ENCODE data around the gene NQO2. TPM values are rescaled to one million over a fixed set of nuclear protein-coding genes. Genes with fewer than 3 reads are reported as not detected.

Gene NQO2
- total RNA-seq, 1 experiment from 2014 or later, result 82.9 TPM

DNA sequence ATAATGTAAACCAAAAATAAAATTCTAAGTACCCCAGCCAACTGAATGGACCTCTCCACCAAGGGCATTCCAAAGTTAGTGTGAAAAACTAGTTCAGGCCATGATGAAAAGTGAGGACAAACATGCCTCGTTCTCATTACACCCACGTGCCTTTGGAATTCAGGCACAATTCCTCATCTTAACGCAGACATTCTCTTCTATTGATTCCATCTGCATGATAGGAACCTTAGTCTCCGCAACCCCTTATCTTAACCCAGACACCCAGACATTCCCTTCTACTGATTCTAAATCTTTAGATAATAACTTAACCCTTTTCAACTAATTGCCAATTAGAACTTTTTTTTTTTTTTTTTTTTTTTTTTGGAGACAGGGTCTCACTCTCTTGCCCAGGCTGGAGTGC, 20.8 kb upstream of the NQO2 start:
- Histone ChIP-seq H3K79me2 (ENCODE audit: insufficient read depth, low read length) (no peaks in the 10 kb centered on the region), H3K27me3 (ENCODE audit: insufficient read depth, low read length) (no peaks in the 10 kb centered on the region), H3K9me3 (ENCODE audit: control insufficient read depth in 1 of 2, insufficient read depth in 1 of 2, low read depth in 1 of 2, low read length in 2 of 2) (no peaks in the 10 kb centered on the region), H3K4me3 (replicated peaks in 1 of 2; ENCODE audit: low read depth in 1 of 2, low read length in 2 of 2) (no peak overlapping the region), H3K36me3 (ENCODE audit: control insufficient read depth in 1 of 2, insufficient read depth in 2 of 2, low read length in 2 of 2) (no peaks in the 10 kb centered on the region), H3K9me2 (ENCODE audit: insufficient read depth) (no peaks in the 10 kb centered on the region), H4K20me1 (ENCODE audit: insufficient read depth) (no peaks in the 10 kb centered on the region), H3K4me2 (ENCODE audit: low read length) (no peak overlapping the region), H3K9ac (ENCODE audit: low read length) (no peak overlapping the region), H2AFZ (ENCODE audit: low read depth, low read length, poor library complexity, severe bottlenecking) (no peak overlapping the region), H3K4me1 (ENCODE audit: control insufficient read depth in 1 of 2, insufficient read depth in 2 of 2, low read length in 2 of 2) (peaks cover 31 to 77% of the 10 kb centered on the region in 2 experiments), H3K27ac (ENCODE audit: low read depth, low read length) (no peak overlapping the region)
- POLR2A ChIA-PET, result interaction anchor here (1.6 kb wide), 1 partner anchor 10 kb away, joined by 7 read pairs; no protein-coding TSS in a partner anchor
- intact Hi-C loops (cut with micrococcal nuclease), result no loop called here
- RAD21 ChIA-PET (ENCODE audit: low non-redundant PET in 1 of 2, low total read pairs in 2 of 2, uncharacterized antibody in 2 of 2, unreplicated experiment in 2 of 2), result no interaction called here
- TF ChIP-seq POLR2A (IDR thresholded peaks at IDR 0.05; ENCODE audit: borderline replicate concordance, extremely low read depth, insufficient read depth, insufficient read length) (no peak), ZFX (IDR thresholded peaks at IDR 0.05) (no peak), CEBPB (IDR thresholded peaks at IDR 0.05; ENCODE audit: low read depth) (no peak)
- TF ChIP-seq, protein P1, sequence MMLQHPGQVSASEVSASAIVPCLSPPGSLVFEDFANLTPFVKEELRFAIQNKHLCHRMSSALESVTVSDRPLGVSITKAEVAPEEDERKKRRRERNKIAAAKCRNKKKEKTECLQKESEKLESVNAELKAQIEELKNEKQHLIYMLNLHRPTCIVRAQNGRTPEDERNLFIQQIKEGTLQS (IDR thresholded peaks at IDR 0.05), result no peak
- CTCF ChIA-PET, result interaction anchor here (2.4 kb wide), 1 partner anchor 27 kb away, joined by 14 read pairs; no protein-coding TSS in a partner anchor
- no peak for ATAC-seq
- no peak for DNase-seq (ENCODE audit: low read depth, low spot score)
- no TSS peak for BruUV-seq (replicated peaks)

DNA sequence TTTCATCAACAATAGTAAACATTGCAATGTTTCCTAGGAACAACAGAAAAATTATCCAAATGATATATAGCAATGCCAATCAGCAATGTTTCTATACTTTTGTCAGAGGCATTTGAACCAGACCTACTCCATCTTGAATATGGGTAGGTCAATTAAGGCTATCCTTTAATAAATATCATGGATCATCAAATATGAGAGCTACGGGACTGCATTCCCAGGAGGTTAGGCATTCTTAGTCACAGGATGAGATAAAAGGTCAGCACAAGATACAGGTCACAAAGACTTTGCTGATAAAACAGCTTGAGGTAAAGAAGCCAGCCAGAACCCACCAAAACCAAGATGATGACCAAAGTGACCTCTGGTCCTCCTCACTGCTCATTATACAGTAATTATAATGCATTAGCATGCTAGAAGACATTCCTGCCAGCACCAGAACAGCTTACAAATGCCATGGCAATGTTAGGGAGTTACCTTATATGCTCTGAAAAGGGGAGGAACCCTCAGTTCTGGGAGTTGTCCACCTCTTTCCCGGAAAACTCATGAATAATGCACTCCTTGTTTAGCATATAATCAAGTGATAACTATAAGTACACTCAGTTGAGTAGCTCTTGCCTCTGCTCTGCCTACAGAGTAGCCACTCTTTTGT, 19.8 kb upstream of the NQO2 start:
- DNase-seq (ENCODE audit: low read depth, low spot score), result no peak
- no peaks in the 10 kb centered on the region for H4K20me1 ChIP-seq (ENCODE audit: insufficient read depth)
- peaks cover 35 to 83% of the 10 kb centered on the region in 2 experiments for H3K4me1 ChIP-seq (ENCODE audit: control insufficient read depth in 1 of 2, insufficient read depth in 2 of 2, low read length in 2 of 2)
- peak; percentile 31; the same call in 1 of the 2 replicates for ATAC-seq
- no TSS peak for BruUV-seq (replicated peaks)
- no peaks in the 10 kb centered on the region for H3K27me3 ChIP-seq (ENCODE audit: insufficient read depth, low read length)
- intact Hi-C loops (cut with micrococcal nuclease), result no loop called here
- RAD21 ChIA-PET (ENCODE audit: low non-redundant PET in 1 of 2, low total read pairs in 2 of 2, uncharacterized antibody in 2 of 2, unreplicated experiment in 2 of 2), result no interaction called here
- 0 out of 4 replicates have a peak overlapping the region, but pooled peaks of 1 of the 2 experiments have one; percentile 11 for H3K4me3 ChIP-seq (replicated peaks in 1 of 2; ENCODE audit: low read depth in 1 of 2, low read length in 2 of 2)
- no peaks in the 10 kb centered on the region for H3K9me2 ChIP-seq (ENCODE audit: insufficient read depth)
- no peaks in the 10 kb centered on the region for H3K9me3 ChIP-seq (ENCODE audit: control insufficient read depth in 1 of 2, insufficient read depth in 1 of 2, low read depth in 1 of 2, low read length in 2 of 2)
- no peaks in the 10 kb centered on the region for H3K36me3 ChIP-seq (ENCODE audit: control insufficient read depth in 1 of 2, insufficient read depth in 2 of 2, low read length in 2 of 2)
- H2AFZ ChIP-seq (ENCODE audit: low read depth, low read length, poor library complexity, severe bottlenecking), result peak overlapping the region; percentile 24
- H3K27ac ChIP-seq (ENCODE audit: low read depth, low read length), result no peak overlapping the region
- CTCF ChIA-PET, result interaction anchor here (1.0 to 1.3 kb wide), 3 partner anchors 9 to 189 kb away, joined by 3 read pairs; no protein-coding TSS in a partner anchor
- POLR2A ChIA-PET, result interaction anchor here (0.8 to 2.1 kb wide), 4 partner anchors 9 to 139 kb away, joined by 3 to 10 read pairs (median 3); partner anchors contain the start of genes NQO2 and SERPINB1
- TF ChIP-seq ZFX (IDR thresholded peaks at IDR 0.05), result no peak
- TF ChIP-seq, protein P2, sequence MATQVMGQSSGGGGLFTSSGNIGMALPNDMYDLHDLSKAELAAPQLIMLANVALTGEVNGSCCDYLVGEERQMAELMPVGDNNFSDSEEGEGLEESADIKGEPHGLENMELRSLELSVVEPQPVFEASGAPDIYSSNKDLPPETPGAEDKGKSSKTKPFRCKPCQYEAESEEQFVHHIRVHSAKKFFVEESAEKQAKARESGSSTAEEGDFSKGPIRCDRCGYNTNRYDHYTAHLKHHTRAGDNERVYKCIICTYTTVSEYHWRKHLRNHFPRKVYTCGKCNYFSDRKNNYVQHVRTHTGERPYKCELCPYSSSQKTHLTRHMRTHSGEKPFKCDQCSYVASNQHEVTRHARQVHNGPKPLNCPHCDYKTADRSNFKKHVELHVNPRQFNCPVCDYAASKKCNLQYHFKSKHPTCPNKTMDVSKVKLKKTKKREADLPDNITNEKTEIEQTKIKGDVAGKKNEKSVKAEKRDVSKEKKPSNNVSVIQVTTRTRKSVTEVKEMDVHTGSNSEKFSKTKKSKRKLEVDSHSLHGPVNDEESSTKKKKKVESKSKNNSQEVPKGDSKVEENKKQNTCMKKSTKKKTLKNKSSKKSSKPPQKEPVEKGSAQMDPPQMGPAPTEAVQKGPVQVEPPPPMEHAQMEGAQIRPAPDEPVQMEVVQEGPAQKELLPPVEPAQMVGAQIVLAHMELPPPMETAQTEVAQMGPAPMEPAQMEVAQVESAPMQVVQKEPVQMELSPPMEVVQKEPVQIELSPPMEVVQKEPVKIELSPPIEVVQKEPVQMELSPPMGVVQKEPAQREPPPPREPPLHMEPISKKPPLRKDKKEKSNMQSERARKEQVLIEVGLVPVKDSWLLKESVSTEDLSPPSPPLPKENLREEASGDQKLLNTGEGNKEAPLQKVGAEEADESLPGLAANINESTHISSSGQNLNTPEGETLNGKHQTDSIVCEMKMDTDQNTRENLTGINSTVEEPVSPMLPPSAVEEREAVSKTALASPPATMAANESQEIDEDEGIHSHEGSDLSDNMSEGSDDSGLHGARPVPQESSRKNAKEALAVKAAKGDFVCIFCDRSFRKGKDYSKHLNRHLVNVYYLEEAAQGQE (IDR thresholded peaks at IDR 0.05; ENCODE audit: low read depth), result no peak
- TF ChIP-seq FOSL1 (IDR thresholded peaks at IDR 0.05; ENCODE audit: low read depth), result no peak
- TF ChIP-seq SRF (IDR thresholded peaks at IDR 0.05; ENCODE audit: low read depth), result no peak
- TF ChIP-seq ZNF274 (IDR thresholded peaks at IDR 0.05; ENCODE audit: low read depth, low read length), result no peak
- no peak for TF ChIP-seq EGR1 (IDR thresholded peaks at IDR 0.05; ENCODE audit: low read depth)
- TF ChIP-seq, protein P3, sequence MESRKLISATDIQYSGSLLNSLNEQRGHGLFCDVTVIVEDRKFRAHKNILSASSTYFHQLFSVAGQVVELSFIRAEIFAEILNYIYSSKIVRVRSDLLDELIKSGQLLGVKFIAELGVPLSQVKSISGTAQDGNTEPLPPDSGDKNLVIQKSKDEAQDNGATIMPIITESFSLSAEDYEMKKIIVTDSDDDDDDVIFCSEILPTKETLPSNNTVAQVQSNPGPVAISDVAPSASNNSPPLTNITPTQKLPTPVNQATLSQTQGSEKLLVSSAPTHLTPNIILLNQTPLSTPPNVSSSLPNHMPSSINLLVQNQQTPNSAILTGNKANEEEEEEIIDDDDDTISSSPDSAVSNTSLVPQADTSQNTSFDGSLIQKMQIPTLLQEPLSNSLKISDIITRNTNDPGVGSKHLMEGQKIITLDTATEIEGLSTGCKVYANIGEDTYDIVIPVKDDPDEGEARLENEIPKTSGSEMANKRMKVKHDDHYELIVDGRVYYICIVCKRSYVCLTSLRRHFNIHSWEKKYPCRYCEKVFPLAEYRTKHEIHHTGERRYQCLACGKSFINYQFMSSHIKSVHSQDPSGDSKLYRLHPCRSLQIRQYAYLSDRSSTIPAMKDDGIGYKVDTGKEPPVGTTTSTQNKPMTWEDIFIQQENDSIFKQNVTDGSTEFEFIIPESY (IDR thresholded peaks at IDR 0.05; ENCODE audit: extremely low read depth, insufficient replicate concordance, low read length), result no peak
- TF ChIP-seq, protein P1 (IDR thresholded peaks at IDR 0.05), result no peak
- TF ChIP-seq JUND (IDR thresholded peaks at IDR 0.05), result no peak
- H3K9ac ChIP-seq (ENCODE audit: low read length), result peak overlapping the region; percentile 24; the same call in 1 of the 2 replicates
- H3K4me2 ChIP-seq (ENCODE audit: low read length), result peak overlapping the region; percentile 61
- no peaks in the 10 kb centered on the region for H3K79me2 ChIP-seq (ENCODE audit: insufficient read depth, low read length)
